HepG2 (cell line): ENCODE measurements around the gene CGNL1. TPM values are rescaled to one million over a fixed set of nuclear protein-coding genes. Genes with fewer than 3 reads are reported as not detected.

Source experiments
- ATAC-seq: fragments of 200-7000 bp; cut with Tn5 transposase; 3 replicates; pipeline ENCODE4 v1.9.1; 2020; ENCODE audit warnings: mild to moderate bottlenecking, moderate library complexity
- BruUV-seq: library from RNA; stranded (reverse); fragments of 400-500 nt; replicated peaks from 2 replicates; lab custom pipeline; 2021; lab: Mats Ljungman, UMichigan
- CTCF ChIA-PET: fragments of 300-600 bp; formaldehyde crosslinking; extraction: SDS; loops from one replicate; lab custom pipeline; 2021; ENCODE audit warnings: low total read pairs, inconsistent platforms, low intra/inter-chr PET ratio; lab: Yijun Ruan, JAX
- POLR2A ChIA-PET: fragments of 350-600 bp; sonication (Branson Sonifier 250); formaldehyde crosslinking; loops from one replicate; lab custom pipeline; 2020; ENCODE audit warnings: antibody characterized with exemption, inconsistent platforms; lab: Yijun Ruan, JAX
- DNase-seq: peaks from one replicate; pipeline ENCODE4 v3.0.0-alpha.2; 2015; ENCODE audit warnings: low spot score
- FAIRE-seq: peaks from 3 replicates; lab custom pipeline; 2011; peaks lifted over from hg19 to GRCh38; lab: Jason Lieb, UNC
- H2AFZ ChIP-seq: one replicate; pipeline ENCODE4 v1.6.1; 2011; ENCODE audit warnings: low read length, inconsistent platforms
- H3K27ac ChIP-seq: fragments of 300-600 bp; 3 replicates; pipeline ENCODE4 v1.8.0; 2011; ENCODE audit warnings: mixed run types, mild to moderate bottlenecking, mixed read lengths, low read length, inconsistent platforms; ENCODE audit not compliant: insufficient read depth; ENCODE audit errors: extremely low read length
- H3K27me3 ChIP-seq, 2 experiments: fragments of 200-600 bp in 1 of 2; 2 replicates in 1 of 2; 3 replicates in 1 of 2; pipeline versions ENCODE4 v1.6.0 to v1.8.0; 2011; ENCODE audit warnings: low read length in 2 of 2, mild to moderate bottlenecking in 2 of 2, moderate library complexity in 2 of 2, inconsistent platforms in 1 of 2; ENCODE audit not compliant: insufficient read depth in 2 of 2, control insufficient read depth in 1 of 2
- H3K36me3 ChIP-seq, 2 experiments: fragments of 200-600 bp in 1 of 2; replicated peaks in 1 of 2; 2 replicates in 1 of 2; 3 replicates in 1 of 2; pipeline versions ENCODE4 v1.5.1 to v1.8.0; 2011; ENCODE audit warnings: low read length in 2 of 2, inconsistent platforms in 1 of 2; ENCODE audit not compliant: insufficient read depth in 2 of 2, control insufficient read depth in 1 of 2
- H3K4me1 ChIP-seq: 2 replicates; pipeline ENCODE4 v1.5.1; 2012; ENCODE audit warnings: low read length, inconsistent platforms; ENCODE audit not compliant: insufficient read depth
- H3K4me2 ChIP-seq: 2 replicates; pipeline ENCODE4 v1.6.0; 2011; ENCODE audit warnings: low read depth, low read length, inconsistent platforms
- H3K4me3 ChIP-seq, 3 experiments: fragments of 200-600 bp in 1 of 3; sonication (generic), shearing (Covaris generic) in 1 of 3; replicated peaks in 1 of 3; 2 replicates each; pipeline ENCODE4 v1.5.1; 2011 to 2016; ENCODE audit warnings: low read length in 3 of 3, inconsistent platforms in 2 of 3, low read depth in 2 of 3, mild to moderate bottlenecking in 2 of 3, control low read depth in 1 of 3, mixed read lengths in 1 of 3; ENCODE audit not compliant: insufficient read depth in 1 of 3
- H3K79me2 ChIP-seq: one replicate; pipeline ENCODE4 v1.6.1; 2011; ENCODE audit warnings: low read length, inconsistent platforms; ENCODE audit not compliant: insufficient read depth
- H3K9ac ChIP-seq: 2 replicates; pipeline ENCODE4 v1.6.0; 2011; ENCODE audit warnings: mild to moderate bottlenecking, low read depth, low read length, inconsistent platforms; ENCODE audit not compliant: insufficient read depth
- H3K9me3 ChIP-seq: 2 replicates; pipeline ENCODE4 v1.5.1; 2012; ENCODE audit warnings: mild to moderate bottlenecking, low read length
- H4K20me1 ChIP-seq: 2 replicates; pipeline ENCODE4 v1.6.0; 2011; ENCODE audit warnings: inconsistent platforms, mild to moderate bottlenecking, low read length, moderate library complexity; ENCODE audit not compliant: insufficient read depth
- ETV5 ChIP-seq: IDR thresholded peaks from 2 replicates; pipeline ENCODE4 v1.6.1; 2018; ENCODE audit warnings: missing biosample characterization, missing genetic modification reagents, inconsistent platforms, borderline replicate concordance
- FOSL2 ChIP-seq: sonication (generic); formaldehyde crosslinking; IDR thresholded peaks from 2 replicates; pipeline ENCODE4 v1.4.0; 2020; ENCODE audit warnings: missing genetic modification reagents
- HDAC2 ChIP-seq: sonication (generic); formaldehyde crosslinking; IDR thresholded peaks from 2 replicates; pipeline ENCODE4 v1.4.0; 2020; ENCODE audit warnings: missing genetic modification reagents
- ZBTB34 ChIP-seq: sonication (generic); formaldehyde crosslinking; IDR thresholded peaks from 2 replicates; pipeline ENCODE4 v1.8.0; 2022; ENCODE audit warnings: mild to moderate bottlenecking, missing genetic modification reagents
- ZBTB49 ChIP-seq: sonication (generic); formaldehyde crosslinking; IDR thresholded peaks from 2 replicates; pipeline ENCODE4 v1.4.0; 2020; ENCODE audit warnings: missing genetic modification reagents, borderline replicate concordance
- ZKSCAN5 ChIP-seq: sonication (generic); formaldehyde crosslinking; IDR thresholded peaks from 2 replicates; pipeline ENCODE4 v1.5.1; 2020; ENCODE audit warnings: mild to moderate bottlenecking, missing genetic modification reagents
- WGBS: methylation state at CpG from one replicate; pipeline ENCODE4 v1.1.6; 2017; ENCODE audit warnings: low lambda C conversion rate; 5-methylcytosine and 5-hydroxymethylcytosine counted together
- in situ Hi-C: cut with HindIII; loops from 2 replicates; pipeline ENCODE4 v1.10.0; 2017; ENCODE audit warnings: low pct_unique_long_range_greater_than_20kb; ENCODE audit not compliant: extremely low pct_ligation_motif_present
- intact Hi-C: fragments of 100-400 bp; cut with micrococcal nuclease; formaldehyde crosslinking; loops from one replicate; pipeline ENCODE4 v1.10.0; 2022; ENCODE audit not compliant: unreplicated experiment
- polyA plus RNA-seq, 8 experiments: library from polyadenylated mRNA; depleted of rRNA in 3 of 8; stranded (reverse) in 7 of 8; unstranded in 1 of 8; fragments of >200 nt; fragmentation: Illumina TruSeq in 4 of 8; extraction: Trizol in 4 of 8; gene quantifications; 2 replicates each; pipeline versions ENCODE4 v1.2.1 to v1.2.3, GENCODE V29; 2011 to 2016; ENCODE audit warnings: low read depth in 4 of 8, missing spikeins in 1 of 8, mixed read lengths in 1 of 8; ENCODE audit not compliant: insufficient read depth in 1 of 8
- total RNA-seq, 5 experiments: library from RNA; depleted of rRNA; stranded (reverse); fragments of >200 nt; fragmentation: Illumina TruSeq; extraction: Trizol; gene quantifications; 2 replicates each; pipeline ENCODE4 v1.2.3, GENCODE V29; 2016; ENCODE audit warnings: low read depth in 1 of 5

Gene CGNL1
- total and polyA plus RNA-seq, 2 of the 13 experiments (the other 11 are each of a cell fraction or from before 2014, with no cell fraction given): 5.6 to 15.6 TPM

DNA sequence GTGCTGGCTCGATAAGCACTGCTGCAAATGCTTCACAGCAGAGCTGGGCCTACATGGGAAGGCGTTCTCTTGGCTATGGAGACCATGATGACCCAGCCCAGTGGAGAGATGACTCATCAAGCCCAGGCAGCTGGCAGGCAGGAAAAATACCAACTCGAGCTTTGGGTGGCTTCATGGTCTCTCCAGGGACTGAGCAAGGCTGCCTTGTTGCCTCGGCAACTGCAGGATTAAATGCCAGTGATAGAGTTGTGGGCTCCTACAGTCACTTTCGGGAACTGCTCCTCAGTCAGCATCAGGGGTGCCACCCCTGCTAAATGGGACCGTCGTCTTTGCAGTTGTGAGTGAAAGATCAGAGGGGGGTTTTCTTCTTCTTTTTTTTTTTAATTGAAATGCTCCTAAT is 160.8 kb downstream of the CGNL1 start:
- Histone ChIP-seq H4K20me1 (no peaks in the 10 kb centered on the region), H3K27me3 (no peaks in the 10 kb centered on the region), H3K4me1 (peaks cover 14% of the 10 kb centered on the region), H3K36me3 (peaks cover 3 to 10% of the 10 kb centered on the region in 2 experiments; a peak in 2 of 5 replicates), H3K4me2 (no peak overlapping the region), H3K27ac (no peak overlapping the region), H3K9me3 (no peaks in the 10 kb centered on the region), H3K79me2 (no peaks in the 10 kb centered on the region), H3K4me3 (no peak overlapping the region), H3K9ac (no peak overlapping the region), H2AFZ (no peak overlapping the region)
- 97% methylated on average over 3 of the region's 7 CpGs for WGBS
- ATAC-seq: no peak
- intact Hi-C loops (no loop called here), in situ Hi-C loops (loop anchor here (25.0 kb wide), 3 partner anchors 375 to 1050 kb away; no protein-coding TSS in a partner anchor)
- CTCF ChIA-PET: no interaction called here
- DNase-seq: peak; percentile 13
- FAIRE-seq: no peak
- TF ChIP-seq FOSL2 (CRISPR knock-in tag) (peak; percentile 62), ZKSCAN5 (no peak), ZBTB49 (no peak), ETV5 (CRISPR knock-in tag) (no peak), ZBTB34 (CRISPR knock-in tag) (no peak), HDAC2 (no peak)
- no TSS peak for BruUV-seq
- POLR2A ChIA-PET: no interaction called here
